ENCODE data around the gene MICAL3. TPM values are rescaled to one million over a fixed set of nuclear protein-coding genes. Genes with fewer than 3 reads are reported as not detected.
A peak's percentile ranks its signal among the peaks of the same experiment; 100 is the strongest.

The MICAL3 gene
- total RNA-seq, 4 donors from 2014 or later: 30.4 to 57.1 (median 37.7) TPM

- Histone ChIP-seq H3K4me3 (no peak overlapping the region), H3K4me1 (peaks cover 27% of the 10 kb centered on the region), H3K27ac (no peak overlapping the region), H3K27me3 (no peaks in the 10 kb centered on the region), H3K36me3 (no peaks in the 10 kb centered on the region), H3K9me3 (no peaks in the 10 kb centered on the region)
- no peak for TF ChIP-seq EP300 (IDR thresholded peaks at IDR 0.05)
- no peak for TF ChIP-seq CTCF (IDR thresholded peaks at IDR 0.05)
- no peak for TF ChIP-seq POLR2A (IDR thresholded peaks at IDR 0.05)
- DNase-seq (ENCODE audit: low spot score in 2 of 2): no peak
- WGBS: 46% methylated on average over 3 of the region's 3 CpGs
These were observed 109.9 kb downstream of the MICAL3 start for GRCh38 chr22:17914474-17914873.

DNA sequence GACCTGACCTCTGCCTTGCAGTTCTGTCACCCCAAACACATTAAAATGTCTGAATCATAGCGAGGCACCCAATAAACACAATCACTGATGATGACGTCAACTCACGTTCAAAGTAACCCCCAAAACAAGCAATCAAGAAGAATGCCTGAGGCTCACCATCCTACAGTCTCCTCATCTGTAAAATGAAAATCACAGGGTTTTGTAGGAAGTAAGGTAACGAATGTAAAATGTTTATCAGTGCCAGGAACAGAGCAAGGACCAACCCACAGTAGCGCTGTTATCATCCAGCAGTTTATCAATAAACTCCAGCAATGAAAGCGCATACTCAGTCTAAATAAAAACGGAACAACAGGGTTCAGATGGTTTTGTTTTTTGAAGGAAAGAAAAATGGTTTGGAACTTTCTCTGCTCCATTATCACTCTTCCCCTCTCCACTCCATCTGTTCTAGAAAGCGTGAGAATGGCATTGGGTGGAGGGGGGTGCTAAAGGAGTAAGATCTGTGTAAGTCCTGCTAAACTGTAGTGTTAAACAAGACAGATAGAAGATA is 110.5 kb downstream of the MICAL3 start:
- no peak for DNase-seq (ENCODE audit: low spot score in 2 of 2)
- Histone ChIP-seq H3K4me3 (no peak overlapping the region), H3K27me3 (no peaks in the 10 kb centered on the region), H3K27ac (no peak overlapping the region), H3K36me3 (no peaks in the 10 kb centered on the region), H3K4me1 (peaks cover 24% of the 10 kb centered on the region), H3K9me3 (no peaks in the 10 kb centered on the region)
- WGBS: 88% methylated on average over 8 of the region's 8 CpGs
- TF ChIP-seq POLR2AphosphoS5 (IDR thresholded peaks at IDR 0.05): no peak
- no peak for TF ChIP-seq POLR2A (IDR thresholded peaks at IDR 0.05)
- no peak for TF ChIP-seq CTCF (IDR thresholded peaks at IDR 0.05)
- no peak for TF ChIP-seq EP300 (IDR thresholded peaks at IDR 0.05)

DNA sequence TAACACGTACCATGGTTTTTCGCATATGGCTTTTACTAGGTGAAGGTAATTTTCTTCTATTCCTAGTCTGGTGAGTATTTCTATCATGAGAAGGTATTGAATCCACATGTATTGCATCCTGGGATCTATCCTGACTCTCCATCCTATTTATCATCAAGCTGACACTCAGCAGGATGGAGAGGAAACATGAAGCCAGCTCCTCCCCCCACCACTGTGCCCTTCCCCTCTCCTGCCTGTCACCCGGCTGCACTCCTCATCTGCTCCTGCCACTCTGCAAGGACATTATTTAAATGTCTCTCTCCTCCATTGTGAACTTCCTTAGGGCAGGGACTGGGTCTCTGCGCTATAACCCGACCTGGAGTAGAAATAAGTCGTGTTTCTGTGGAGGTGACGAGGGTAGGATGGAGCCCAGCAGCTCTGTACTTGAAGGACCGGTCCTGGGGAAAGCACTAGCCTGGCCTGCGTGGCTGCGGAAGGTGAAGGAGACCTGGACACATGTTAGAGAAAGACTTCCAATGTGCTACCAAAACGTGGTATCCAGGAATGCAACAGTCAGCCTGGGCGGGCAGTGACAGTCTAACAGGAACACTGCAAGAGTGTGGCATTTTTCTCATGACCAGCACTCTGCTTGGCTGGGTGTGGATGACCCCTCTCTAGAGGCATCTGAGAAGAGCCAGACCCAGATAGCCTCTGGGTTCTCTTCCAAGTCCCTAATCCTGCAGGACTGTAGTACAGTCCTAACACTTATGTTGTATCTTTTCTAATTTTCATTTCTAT is 111.2 kb downstream of the MICAL3 start:
- no peak overlapping the region for H3K27ac ChIP-seq
- no peak for DNase-seq (ENCODE audit: low spot score in 2 of 2)
- TF ChIP-seq CTCF (IDR thresholded peaks at IDR 0.05): no peak
- TF ChIP-seq POLR2A (IDR thresholded peaks at IDR 0.05): no peak
- TF ChIP-seq EP300 (IDR thresholded peaks at IDR 0.05): no peak
- TF ChIP-seq POLR2AphosphoS5 (IDR thresholded peaks at IDR 0.05): no peak
- WGBS: 82% methylated on average over 12 of the region's 12 CpGs
- peaks cover 20% of the 10 kb centered on the region for H3K4me1 ChIP-seq
- no peaks in the 10 kb centered on the region for H3K36me3 ChIP-seq
- no peak overlapping the region for H3K4me3 ChIP-seq
- no peaks in the 10 kb centered on the region for H3K9me3 ChIP-seq
- no peaks in the 10 kb centered on the region for H3K27me3 ChIP-seq

DNA sequence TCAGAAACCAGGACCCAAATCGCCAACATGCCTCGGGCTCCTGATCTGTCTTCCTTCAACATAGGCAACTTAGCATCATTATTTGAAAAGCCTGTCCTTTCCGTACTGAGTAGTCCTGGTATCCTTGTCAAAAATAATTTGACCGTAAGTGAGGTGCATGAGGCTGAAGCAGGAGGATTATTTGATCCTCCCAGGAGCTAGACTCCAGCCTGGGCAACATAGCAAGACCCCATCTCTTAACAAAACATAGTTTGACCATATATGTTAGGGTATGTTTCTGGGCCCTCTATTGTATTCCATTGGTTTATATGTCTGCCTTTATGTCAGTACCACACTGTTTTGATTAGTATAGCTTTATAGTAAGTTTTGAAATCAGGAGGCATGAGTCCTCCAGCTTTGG is 112.5 kb downstream of the MICAL3 start:
- TF ChIP-seq POLR2AphosphoS5 (IDR thresholded peaks at IDR 0.05) (no peak), CTCF (IDR thresholded peaks at IDR 0.05) (no peak), POLR2A (IDR thresholded peaks at IDR 0.05) (no peak), EP300 (IDR thresholded peaks at IDR 0.05) (no peak)
- H3K36me3 ChIP-seq: no peaks in the 10 kb centered on the region
- H3K9me3 ChIP-seq: no peaks in the 10 kb centered on the region
- no peak for DNase-seq (ENCODE audit: low spot score in 2 of 2)
- 93% methylated on average over 4 of the region's 4 CpGs for WGBS
- peaks cover 27% of the 10 kb centered on the region for H3K4me1 ChIP-seq
- H3K27ac ChIP-seq: peak overlapping the region; percentile 50
- H3K4me3 ChIP-seq: no peak overlapping the region
- no peaks in the 10 kb centered on the region for H3K27me3 ChIP-seq

GRCh38 chr22:17911312-17911705 is 113.1 kb downstream of the MICAL3 start:
- no peak for TF ChIP-seq EP300 (IDR thresholded peaks at IDR 0.05)
- no peak for TF ChIP-seq POLR2A (IDR thresholded peaks at IDR 0.05)
- TF ChIP-seq POLR2AphosphoS5 (IDR thresholded peaks at IDR 0.05): no peak
- TF ChIP-seq CTCF (IDR thresholded peaks at IDR 0.05): no peak
- no peak for DNase-seq (ENCODE audit: low spot score in 2 of 2)
- Histone ChIP-seq H3K36me3 (peaks cover 5% of the 10 kb centered on the region), H3K27ac (peak overlapping the region; percentile 50), H3K27me3 (no peaks in the 10 kb centered on the region), H3K4me3 (no peak overlapping the region), H3K4me1 (peaks cover 27% of the 10 kb centered on the region), H3K9me3 (no peaks in the 10 kb centered on the region)
- 80% methylated on average over 6 of the region's 6 CpGs for WGBS

Data from suprapubic skin (tissue), 4 donors.